ENCODE data around the gene PPP1R3E. TPM values are rescaled to one million over a fixed set of nuclear protein-coding genes. Genes with fewer than 3 reads are reported as not detected.

The PPP1R3E gene
- polyA plus RNA-seq, 1 of the 3 experiments (the other 2 are of a cell fraction): 6.6 TPM

DNA sequence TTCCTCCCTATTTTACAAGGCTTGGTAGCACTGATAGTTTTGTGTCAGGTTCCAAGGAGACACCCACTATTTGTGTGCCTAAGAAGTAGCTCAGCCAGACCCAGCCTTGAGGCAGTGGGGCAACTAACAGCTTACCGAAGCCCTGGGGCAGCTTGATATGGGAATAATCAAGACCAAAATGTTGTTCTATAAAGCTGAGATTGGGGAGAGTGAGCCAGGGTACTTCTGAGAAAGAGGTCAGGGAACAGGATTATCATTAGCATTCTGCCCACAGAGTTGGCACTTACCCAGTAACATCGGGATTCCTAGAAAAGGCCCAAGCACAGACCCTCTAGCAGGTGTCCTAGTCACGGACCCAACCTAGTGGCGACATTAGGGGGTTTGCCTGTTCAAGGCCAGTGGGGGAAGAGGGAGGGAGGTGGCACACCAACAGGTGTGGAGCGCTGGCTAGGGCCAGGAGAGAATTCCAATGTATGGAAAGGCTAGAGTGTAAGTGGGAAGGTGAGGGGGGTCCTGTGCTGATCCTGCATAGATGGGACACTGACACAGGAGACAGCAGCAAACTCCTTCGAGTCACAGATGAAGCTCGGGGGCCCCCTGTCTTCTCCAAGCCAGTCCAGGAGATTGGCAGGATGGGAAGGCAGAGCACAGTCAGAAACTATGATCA, 4.9 kb downstream of the PPP1R3E start:
- H3K27ac ChIP-seq (ENCODE audit: low read depth in 2 of 2, low read length in 1 of 2): 0 out of 4 replicates have a peak overlapping the region, but pooled peaks of 1 of the 2 experiments have one; percentile 31
- WGBS (ENCODE audit: low lambda C conversion rate): 94% methylated on average over 7 of the region's 7 CpGs
- no peak overlapping the region for H3K4me2 ChIP-seq
- H3K9ac ChIP-seq: no peak overlapping the region
- H3K36me3 ChIP-seq (replicated peaks in 1 of 2; ENCODE audit: control insufficient read depth in 1 of 2, insufficient read depth in 2 of 2, low read length in 1 of 2): peaks cover 0 to 3% of the 10 kb centered on the region in 2 experiments
- peaks cover 6% of the 10 kb centered on the region; the same call in 1 of the 2 replicates for H3K79me2 ChIP-seq (ENCODE audit: insufficient read depth)
- H3K4me1 ChIP-seq (ENCODE audit: control insufficient read depth in 1 of 2, insufficient read depth in 2 of 2, low read depth in 1 of 2, low read length in 1 of 2): peaks cover 13 to 17% of the 10 kb centered on the region in 2 experiments; a peak in 3 of 4 replicates
- no peaks in the 10 kb centered on the region for H3K9me3 ChIP-seq
- DNase-seq: no peak
- TF ChIP-seq TAF1 (IDR thresholded peaks at IDR 0.05; ENCODE audit: borderline replicate concordance, low read depth, low read length) (no peak), RXRA (IDR thresholded peaks at IDR 0.05; ENCODE audit: borderline replicate concordance, low read depth) (no peak), FOXJ3 (CRISPR knock-in tag; IDR thresholded peaks at IDR 0.05) (no peak), YY1 (IDR thresholded peaks at IDR 0.05; ENCODE audit: low read depth) (no peak), ELF1 (IDR thresholded peaks at IDR 0.05) (no peak), SMC3 (IDR thresholded peaks at IDR 0.05; ENCODE audit: low read depth, low read length) (no peak), NFIC (IDR thresholded peaks at IDR 0.05; ENCODE audit: borderline replicate concordance) (no peak), RFX5 (IDR thresholded peaks at IDR 0.05; ENCODE audit: low read length) (no peak), REST (IDR thresholded peaks at IDR 0.05; ENCODE audit: low read depth, low read length) (no peak), POLR2AphosphoS5 (IDR thresholded peaks at IDR 0.05; ENCODE audit: low read depth, low read length) (no peak), USF2 (IDR thresholded peaks at IDR 0.05; ENCODE audit: borderline replicate concordance, low read depth, low read length) (no peak), FOSL2 (IDR thresholded peaks at IDR 0.05; ENCODE audit: borderline replicate concordance, low read depth) (no peak), RAD21 (IDR thresholded peaks at IDR 0.05; ENCODE audit: low read length) (no peak), JUND (IDR thresholded peaks at IDR 0.05) (no peak), EZH2phosphoT487 (IDR thresholded peaks at IDR 0.05; ENCODE audit: borderline replicate concordance, low read depth) (no peak), NRF1 (IDR thresholded peaks at IDR 0.05; ENCODE audit: low read depth, low read length) (no peak), CHD2 (IDR thresholded peaks at IDR 0.05; ENCODE audit: low read length, partially characterized antibody) (no peak), MXI1 (IDR thresholded peaks at IDR 0.05; ENCODE audit: low read depth, low read length) (no peak)
- TF ChIP-seq, protein P1, sequence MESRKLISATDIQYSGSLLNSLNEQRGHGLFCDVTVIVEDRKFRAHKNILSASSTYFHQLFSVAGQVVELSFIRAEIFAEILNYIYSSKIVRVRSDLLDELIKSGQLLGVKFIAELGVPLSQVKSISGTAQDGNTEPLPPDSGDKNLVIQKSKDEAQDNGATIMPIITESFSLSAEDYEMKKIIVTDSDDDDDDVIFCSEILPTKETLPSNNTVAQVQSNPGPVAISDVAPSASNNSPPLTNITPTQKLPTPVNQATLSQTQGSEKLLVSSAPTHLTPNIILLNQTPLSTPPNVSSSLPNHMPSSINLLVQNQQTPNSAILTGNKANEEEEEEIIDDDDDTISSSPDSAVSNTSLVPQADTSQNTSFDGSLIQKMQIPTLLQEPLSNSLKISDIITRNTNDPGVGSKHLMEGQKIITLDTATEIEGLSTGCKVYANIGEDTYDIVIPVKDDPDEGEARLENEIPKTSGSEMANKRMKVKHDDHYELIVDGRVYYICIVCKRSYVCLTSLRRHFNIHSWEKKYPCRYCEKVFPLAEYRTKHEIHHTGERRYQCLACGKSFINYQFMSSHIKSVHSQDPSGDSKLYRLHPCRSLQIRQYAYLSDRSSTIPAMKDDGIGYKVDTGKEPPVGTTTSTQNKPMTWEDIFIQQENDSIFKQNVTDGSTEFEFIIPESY (IDR thresholded peaks at IDR 0.05; ENCODE audit: borderline replicate concordance, low read depth): no peak
- TF ChIP-seq, protein P2, sequence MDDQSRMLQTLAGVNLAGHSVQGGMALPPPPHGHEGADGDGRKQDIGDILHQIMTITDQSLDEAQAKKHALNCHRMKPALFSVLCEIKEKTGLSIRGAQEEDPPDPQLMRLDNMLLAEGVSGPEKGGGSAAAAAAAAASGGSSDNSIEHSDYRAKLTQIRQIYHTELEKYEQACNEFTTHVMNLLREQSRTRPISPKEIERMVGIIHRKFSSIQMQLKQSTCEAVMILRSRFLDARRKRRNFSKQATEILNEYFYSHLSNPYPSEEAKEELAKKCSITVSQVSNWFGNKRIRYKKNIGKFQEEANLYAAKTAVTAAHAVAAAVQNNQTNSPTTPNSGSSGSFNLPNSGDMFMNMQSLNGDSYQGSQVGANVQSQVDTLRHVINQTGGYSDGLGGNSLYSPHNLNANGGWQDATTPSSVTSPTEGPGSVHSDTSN (IDR thresholded peaks at IDR 0.05): no peak
- H3K27me3 ChIP-seq (ENCODE audit: insufficient read depth): no peaks in the 10 kb centered on the region
- H2AFZ ChIP-seq (ENCODE audit: low read depth): no peak overlapping the region
- H3K9me2 ChIP-seq: no peaks in the 10 kb centered on the region
- no peak overlapping the region for H3K4me3 ChIP-seq (ENCODE audit: low read depth in 2 of 2, low read length in 1 of 2)
- CTCF ChIA-PET: interaction anchor here (0.9 to 2.2 kb wide), 4 partner anchors 8 to 38 kb away, joined by 3 to 9 read pairs (median 5); no protein-coding TSS in a partner anchor
- POLR2A ChIA-PET: no interaction called here
- H3F3A ChIP-seq (replicated peaks; ENCODE audit: insufficient read depth): peaks cover 16% of the 10 kb centered on the region
- H4K20me1 ChIP-seq (ENCODE audit: insufficient read depth): no peaks in the 10 kb centered on the region

All from SK-N-SH (cell line).